ENCODE measurements around the gene ADAMTS2. TPM values are rescaled to one million over a fixed set of nuclear protein-coding genes. Genes with fewer than 3 reads are reported as not detected.

The ADAMTS2 gene
- total and polyA plus RNA-seq, 2 donors (not counting 3 experiments of a cell fraction or from before 2014, with no cell fraction given): not detected

DNA sequence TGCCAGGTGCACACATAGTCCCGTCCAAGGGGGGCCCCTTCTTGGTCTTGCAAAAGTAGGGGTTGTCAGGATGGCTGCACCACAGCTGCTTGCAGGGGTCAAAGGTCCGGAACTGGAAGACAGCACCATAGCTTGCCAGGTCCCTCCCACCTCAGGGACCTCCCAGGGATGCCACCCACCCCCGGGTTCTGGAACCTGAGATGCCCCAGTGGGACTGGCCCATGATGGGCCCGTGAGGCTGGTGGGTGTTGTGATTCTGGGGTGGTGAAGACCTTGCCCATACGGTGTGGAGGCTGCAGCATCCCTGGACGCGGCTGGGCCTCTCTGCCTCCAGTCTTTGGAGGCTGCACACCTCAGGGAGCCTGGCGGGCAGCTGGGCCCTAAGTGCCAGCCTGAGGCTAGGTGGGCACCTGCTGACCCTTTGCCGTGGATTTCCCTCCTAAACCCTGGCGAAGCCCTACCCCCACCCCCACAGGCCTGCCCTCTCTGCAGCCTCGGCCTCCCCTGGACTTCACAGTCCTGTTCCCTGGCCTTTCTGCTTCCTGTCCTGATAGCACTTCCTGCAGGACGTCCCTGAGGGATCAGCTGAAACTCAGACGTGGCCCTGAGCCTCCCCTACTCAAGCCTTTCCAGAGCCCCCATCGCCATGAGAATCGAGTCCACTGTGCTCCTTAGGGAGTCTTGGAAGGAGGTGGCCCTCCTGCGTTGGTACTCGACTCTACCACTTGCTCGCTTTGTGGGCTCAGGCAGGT, 192.9 kb downstream of the ADAMTS2 start:
- no peak overlapping the region for H3K4me2 ChIP-seq (ENCODE audit: insufficient read depth, low read length)
- no peak overlapping the region for H3K9ac ChIP-seq (replicated peaks; ENCODE audit: extremely low read depth, insufficient read depth, low read length)
- intact Hi-C loops (cut with micrococcal nuclease) (no loop called here), dilution Hi-C loops (cut with MboI; ENCODE audit: extremely low pct_ligation_motif_present, low sequenced_read_pairs) (no loop called here)
- no peak overlapping the region for H2AFZ ChIP-seq (ENCODE audit: low read depth, low read length)
- no peak overlapping the region for H3K4me3 ChIP-seq (replicated peaks in 1 of 3; ENCODE audit: insufficient read depth in 1 of 3, low read depth in 1 of 3, low read length in 3 of 3)
- no peaks in the 10 kb centered on the region for H3K9me3 ChIP-seq (replicated peaks; ENCODE audit: control insufficient read depth, insufficient read depth, low read length)
- no peaks in the 10 kb centered on the region for H3K9me1 ChIP-seq (replicated peaks; ENCODE audit: control insufficient read depth, extremely low read depth, insufficient read depth, low read length)
- ChIA-PET POLR2A (no interaction called here), CTCF (no interaction called here)
- no peaks in the 10 kb centered on the region for H3K27me3 ChIP-seq (ENCODE audit: control insufficient read depth in 2 of 2, insufficient read depth in 2 of 2, low read length in 2 of 2)
- no peaks in the 10 kb centered on the region for H3K36me3 ChIP-seq (ENCODE audit: control insufficient read depth in 2 of 2, extremely low read depth in 1 of 2, insufficient read depth in 2 of 2, low read length in 2 of 2)
- no peaks in the 10 kb centered on the region for H4K20me1 ChIP-seq (replicated peaks; ENCODE audit: control insufficient read depth, extremely low read depth, insufficient read depth, low read length)
- H3K27ac ChIP-seq (ENCODE audit: insufficient read depth, low read depth, low read length): no peak overlapping the region
- no peak for DNase-seq (ENCODE audit: low read depth, low spot score)
- H3K4me1 ChIP-seq (ENCODE audit: control insufficient read depth, extremely low read depth, insufficient read depth, low read length): no peaks in the 10 kb centered on the region
- no TSS peak for BruUV-seq (replicated peaks)
- no peak for FAIRE-seq
- H3K79me2 ChIP-seq (ENCODE audit: control insufficient read depth, insufficient read depth, low read length): no peaks in the 10 kb centered on the region
- TF ChIP-seq POLR2A (IDR thresholded peaks at IDR 0.05; ENCODE audit: low read depth, low read length) (no peak), EZH2 (IDR thresholded peaks at IDR 0.05; ENCODE audit: borderline replicate concordance, low read depth, low read length, severe bottlenecking) (no peak), FOS (IDR thresholded peaks at IDR 0.05; ENCODE audit: borderline replicate concordance, insufficient read depth, low read length) (no peak), JUN (IDR thresholded peaks at IDR 0.05; ENCODE audit: borderline replicate concordance, insufficient read depth, insufficient read length, low read depth) (no peak), MYC (IDR thresholded peaks at IDR 0.05; ENCODE audit: low read depth, low read length) (no peak), GATA2 (IDR thresholded peaks at IDR 0.05; ENCODE audit: insufficient read depth, insufficient read length, low read depth, low read length) (no peak), POLR2AphosphoS5 (IDR thresholded peaks at IDR 0.05; ENCODE audit: insufficient read depth, low read depth, low read length) (no peak)
- TF ChIP-seq, protein P1, sequence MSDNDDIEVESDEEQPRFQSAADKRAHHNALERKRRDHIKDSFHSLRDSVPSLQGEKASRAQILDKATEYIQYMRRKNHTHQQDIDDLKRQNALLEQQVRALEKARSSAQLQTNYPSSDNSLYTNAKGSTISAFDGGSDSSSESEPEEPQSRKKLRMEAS (IDR thresholded peaks at IDR 0.05; ENCODE audit: insufficient read depth, insufficient read length): no peak
- TF ChIP-seq, protein P2, sequence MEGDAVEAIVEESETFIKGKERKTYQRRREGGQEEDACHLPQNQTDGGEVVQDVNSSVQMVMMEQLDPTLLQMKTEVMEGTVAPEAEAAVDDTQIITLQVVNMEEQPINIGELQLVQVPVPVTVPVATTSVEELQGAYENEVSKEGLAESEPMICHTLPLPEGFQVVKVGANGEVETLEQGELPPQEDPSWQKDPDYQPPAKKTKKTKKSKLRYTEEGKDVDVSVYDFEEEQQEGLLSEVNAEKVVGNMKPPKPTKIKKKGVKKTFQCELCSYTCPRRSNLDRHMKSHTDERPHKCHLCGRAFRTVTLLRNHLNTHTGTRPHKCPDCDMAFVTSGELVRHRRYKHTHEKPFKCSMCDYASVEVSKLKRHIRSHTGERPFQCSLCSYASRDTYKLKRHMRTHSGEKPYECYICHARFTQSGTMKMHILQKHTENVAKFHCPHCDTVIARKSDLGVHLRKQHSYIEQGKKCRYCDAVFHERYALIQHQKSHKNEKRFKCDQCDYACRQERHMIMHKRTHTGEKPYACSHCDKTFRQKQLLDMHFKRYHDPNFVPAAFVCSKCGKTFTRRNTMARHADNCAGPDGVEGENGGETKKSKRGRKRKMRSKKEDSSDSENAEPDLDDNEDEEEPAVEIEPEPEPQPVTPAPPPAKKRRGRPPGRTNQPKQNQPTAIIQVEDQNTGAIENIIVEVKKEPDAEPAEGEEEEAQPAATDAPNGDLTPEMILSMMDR (IDR thresholded peaks at IDR 0.05; ENCODE audit: extremely low read depth in 1 of 2, insufficient read depth in 1 of 2, low read depth in 1 of 2, low read length in 2 of 2): no peak
